IMR-90 (cell line): ENCODE data around the gene KRT6B. TPM values are rescaled to one million over a fixed set of nuclear protein-coding genes. Genes with fewer than 3 reads are reported as not detected.

ENCODE experiments used
- ATAC-seq: fragments of 200-7000 bp; cut with Tn5 transposase; 2 replicates; pipeline ENCODE4 v1.9.1; 2020; ENCODE audit warnings: low read depth, mild to moderate bottlenecking, moderate library complexity
- BruUV-seq: library from RNA; stranded (reverse); fragments of 400-500 nt; replicated peaks from 2 replicates; lab custom pipeline; 2021; lab: Mats Ljungman, UMichigan
- CTCF ChIA-PET: fragments of 300-600 bp; formaldehyde crosslinking; extraction: SDS; loops from one replicate; lab custom pipeline; 2021; ENCODE audit warnings: antibody characterized with exemption; lab: Yijun Ruan, JAX
- POLR2A ChIA-PET: fragments of 300-600 bp; sonication (Branson Sonifier 250); formaldehyde crosslinking; loops from one replicate; lab custom pipeline; 2022; ENCODE audit warnings: antibody characterized with exemption; ENCODE audit not compliant: unreplicated experiment; lab: Charles Lee
- DNase-seq: peaks from one replicate; pipeline ENCODE4 v3.0.0; 2013
- H2AFZ ChIP-seq: replicated peaks from 2 replicates; pipeline ENCODE3; 2013; ENCODE audit warnings: low read length, mild to moderate bottlenecking; ENCODE audit not compliant: poor library complexity
- H2AK5ac ChIP-seq: 2 replicates; pipeline ENCODE4 v1.6.1; 2013; ENCODE audit warnings: low read depth, low read length, inconsistent platforms
- H2AK9ac ChIP-seq: replicated peaks from 2 replicates; pipeline ENCODE3; 2013; ENCODE audit warnings: mild to moderate bottlenecking, low read depth, low read length, moderate library complexity; ENCODE audit not compliant: poor library complexity
- H2BK120ac ChIP-seq: 2 replicates; pipeline ENCODE4 v1.6.1; 2013; ENCODE audit warnings: low read depth, low read length, inconsistent platforms
- H2BK15ac ChIP-seq: 3 replicates; pipeline ENCODE4 v1.6.1; 2013; ENCODE audit warnings: low read depth, low read length, inconsistent platforms
- H2BK20ac ChIP-seq: 2 replicates; pipeline ENCODE4 v1.6.1; 2013; ENCODE audit warnings: low read depth, mild to moderate bottlenecking, inconsistent platforms, low read length, moderate library complexity
- H2BK5ac ChIP-seq: 2 replicates; pipeline ENCODE4 v1.6.1; 2013; ENCODE audit warnings: mild to moderate bottlenecking, low read depth, low read length, inconsistent platforms; ENCODE audit not compliant: poor library complexity, severe bottlenecking
- H3K14ac ChIP-seq: replicated peaks from 2 replicates; pipeline ENCODE4 v1.6.1; 2013; ENCODE audit warnings: low read depth, low read length, inconsistent platforms
- H3K18ac ChIP-seq: 2 replicates; pipeline ENCODE4 v1.6.1; 2013; ENCODE audit warnings: low read depth, low read length, control low read depth
- H3K23ac ChIP-seq: 2 replicates; pipeline ENCODE4 v1.6.1; 2013; ENCODE audit warnings: low read depth, low read length, inconsistent platforms
- H3K27ac ChIP-seq: 2 replicates; pipeline ENCODE4 v1.5.1; 2013; ENCODE audit warnings: mild to moderate bottlenecking, control low read depth, low read length; ENCODE audit not compliant: insufficient read depth
- H3K27me3 ChIP-seq: 2 replicates; pipeline ENCODE4 v1.6.1; 2013; ENCODE audit warnings: low read length; ENCODE audit not compliant: control insufficient read depth, insufficient read depth
- H3K36me3 ChIP-seq: 2 replicates; pipeline ENCODE4 v1.6.1; 2013; ENCODE audit warnings: low read length, mixed read lengths; ENCODE audit not compliant: control insufficient read depth, insufficient read depth
- H3K4ac ChIP-seq: 2 replicates; pipeline ENCODE4 v1.6.1; 2013; ENCODE audit warnings: low read depth, low read length, inconsistent platforms
- H3K4me1 ChIP-seq: 2 replicates; pipeline ENCODE4 v1.6.1; 2013; ENCODE audit warnings: low read length, mixed read lengths; ENCODE audit not compliant: control insufficient read depth, insufficient read depth
- H3K4me2 ChIP-seq: 2 replicates; pipeline ENCODE4 v1.6.1; 2013; ENCODE audit warnings: low read depth, mild to moderate bottlenecking, control low read depth, low read length, moderate library complexity
- H3K4me3 ChIP-seq: 2 replicates; pipeline ENCODE4 v1.5.1; 2013; ENCODE audit warnings: low read depth, mild to moderate bottlenecking, control low read depth, low read length, moderate library complexity; ENCODE audit not compliant: insufficient read depth
- H3K56ac ChIP-seq: 2 replicates; pipeline ENCODE4 v1.6.1; 2013; ENCODE audit warnings: low read length, inconsistent platforms; ENCODE audit not compliant: insufficient read depth; ENCODE audit errors: extremely low read depth
- H3K79me1 ChIP-seq, 2 experiments: 2 replicates each; pipeline ENCODE4 v1.6.1; 2013; ENCODE audit warnings: low read length in 2 of 2, inconsistent platforms in 1 of 2, low read depth in 1 of 2
- H3K9ac ChIP-seq: 2 replicates; pipeline ENCODE4 v1.6.1; 2013; ENCODE audit warnings: low read depth, low read length, control low read depth
- H3K9me1 ChIP-seq: 2 replicates; pipeline ENCODE4 v1.6.1; 2013; ENCODE audit warnings: low read length, inconsistent platforms; ENCODE audit not compliant: insufficient read depth
- H3K9me3 ChIP-seq: 2 replicates; pipeline ENCODE4 v1.6.1; 2013; ENCODE audit warnings: low read length; ENCODE audit not compliant: control insufficient read depth, insufficient read depth
- H4K20me1 ChIP-seq: 2 replicates; pipeline ENCODE4 v1.6.1; 2013; ENCODE audit warnings: low read length, inconsistent platforms; ENCODE audit not compliant: insufficient read depth
- H4K5ac ChIP-seq: 2 replicates; pipeline ENCODE4 v1.6.1; 2013; ENCODE audit warnings: mild to moderate bottlenecking, low read depth, low read length, control low read depth
- H4K8ac ChIP-seq, 2 experiments: 2 replicates each; pipeline ENCODE4 v1.6.1; 2013; ENCODE audit warnings: low read depth in 2 of 2, low read length in 2 of 2, control low read depth in 1 of 2, inconsistent platforms in 1 of 2
- H4K91ac ChIP-seq: 2 replicates; pipeline ENCODE4 v1.6.1; 2013; ENCODE audit warnings: low read depth, low read length, inconsistent platforms; ENCODE audit not compliant: insufficient read depth
- CEBPB ChIP-seq: IDR thresholded peaks from 2 replicates; pipeline ENCODE4 v1.6.1; 2012; ENCODE audit warnings: low read depth, low read length, improper control_type of control experiment
- WGBS, 2 experiments: methylation state at CpG; one replicate each; pipeline versions ENCODE4 v1.1.5 to v1.1.7; 2013; ENCODE audit warnings: missing lambda C conversion rate in 2 of 2; ENCODE audit not compliant: insufficient read length in 1 of 2; ENCODE audit errors: extremely low coverage in 2 of 2; 5-methylcytosine and 5-hydroxymethylcytosine counted together
- dilution Hi-C: fragments of 300-500 bp; cut with HindIII; formaldehyde crosslinking; loops from one replicate; pipeline ENCODE4 v1.14.3; 2018; ENCODE audit warnings: low sequenced_read_pairs; ENCODE audit not compliant: unreplicated experiment
- in situ Hi-C: fragments of 300-500 bp; cut with MboI; formaldehyde crosslinking; loops from 3 replicates; pipeline ENCODE4 v1.14.3; 2019; ENCODE audit warnings: low sequenced_read_pairs, inconsistent platforms, mixed read lengths
- intact Hi-C: fragments of 100-400 bp; cut with micrococcal nuclease; formaldehyde crosslinking; loops from 2 replicates; pipeline ENCODE4 v1.10.0; 2022
- polyA plus RNA-seq, 3 experiments: library from polyadenylated mRNA; depleted of rRNA; stranded (reverse); fragments of >200 nt; gene quantifications; 2 replicates each; pipeline ENCODE4 v1.2.3, GENCODE V29; 2012; ENCODE audit warnings: low replicate concordance in 1 of 3
- total RNA-seq: library from RNA; depleted of rRNA; stranded (reverse); fragments of >200 nt; gene quantifications from 2 replicates; pipeline ENCODE4 v1.2.3, GENCODE V29; 2012

KRT6B gene
- total and polyA plus RNA-seq, 2 of the 4 experiments (the other 2 are of a cell fraction), result not detected

DNA sequence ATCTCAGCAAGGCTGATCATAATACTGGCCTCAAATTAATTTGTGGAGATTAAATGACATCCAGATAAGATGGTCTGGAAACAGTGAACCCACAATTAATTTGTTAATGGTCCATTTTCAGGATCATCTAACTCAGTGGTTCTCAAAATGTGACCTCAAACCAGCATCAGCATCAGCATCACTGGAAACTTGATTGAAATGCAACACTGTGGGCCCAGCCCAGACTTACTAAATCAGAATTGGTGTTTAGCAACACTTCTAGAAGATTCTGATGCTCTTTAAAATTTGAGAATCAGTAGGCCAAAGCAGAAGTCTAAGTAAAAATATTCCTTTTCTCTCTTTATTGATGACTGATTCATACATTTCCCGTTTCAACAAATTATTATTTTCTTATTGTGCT lies 35.2 kb downstream of the KRT6B start:
- Histone ChIP-seq H3K9me1 (peaks cover 6% of the 10 kb centered on the region; the same call in 1 of the 2 replicates), H4K8ac (no peak overlapping the region), H3K4me3 (no peak overlapping the region), H3K9ac (no peak overlapping the region), H2BK20ac (no peak overlapping the region), H3K9me3 (no peaks in the 10 kb centered on the region), H4K20me1 (no peaks in the 10 kb centered on the region), H3K36me3 (no peaks in the 10 kb centered on the region), H2BK15ac (no peak overlapping the region), H2AFZ (no peak overlapping the region), H4K5ac (no peak overlapping the region), H3K14ac (no peak overlapping the region), H3K56ac (no peak overlapping the region), H2AK9ac (no peak overlapping the region), H2BK120ac (no peak overlapping the region), H3K4ac (no peak overlapping the region), H3K18ac (no peak overlapping the region), H3K4me1 (no peaks in the 10 kb centered on the region), H3K27me3 (peaks cover 10% of the 10 kb centered on the region), H2BK5ac (no peak overlapping the region), H3K4me2 (no peak overlapping the region), H2AK5ac (no peak overlapping the region), H3K27ac (no peak overlapping the region), H3K79me1 (no peaks in the 10 kb centered on the region), H4K91ac (no peak overlapping the region), H3K23ac (no peak overlapping the region)
- ATAC-seq (no peak), DNase-seq (no peak)
- WGBS, 2 experiments, result no CpG with 5 or more reads among the region's 1 CpG
- intact Hi-C loops (no loop called here), dilution Hi-C loops (no loop called here), in situ Hi-C loops (no loop called here)
- no peak for TF ChIP-seq CEBPB
- no TSS peak for BruUV-seq
- ChIA-PET POLR2A (no interaction called here), CTCF (no interaction called here)
